ENCODE data around the gene DNAH11.
"Not testable (repeated sequence)": the region's sequence is repeated elsewhere in the genome, so short reads cannot be mapped to it uniquely, and the experiment has no call there.

The DNAH11 gene

GRCh38 chr7:21717323-21717722 lies 174.5 kb downstream of the DNAH11 start:
- no peak for DNase-seq

GRCh38 chr7:21718391-21718790 lies 175.6 kb downstream of the DNAH11 start:
- no peak for DNase-seq

GRCh38 chr7:21719846-21720245 lies 177.0 kb downstream of the DNAH11 start:
- DNase-seq, result no peak

GRCh38 chr7:21722371-21722770 lies 179.5 kb downstream of the DNAH11 start:
- DNase-seq, result no peak

- DNase-seq, result no peak
These were observed 181.7 kb downstream of the DNAH11 start for GRCh38 chr7:21724562-21724961.

- DNase-seq, result no peak
These were observed 187.6 kb downstream of the DNAH11 start for GRCh38 chr7:21730399-21730798.

GRCh38 chr7:21731977-21732376 lies 189.1 kb downstream of the DNAH11 start:
- no peak for DNase-seq

- not testable (repeated sequence) for DNase-seq
These were observed 190.1 kb downstream of the DNAH11 start for GRCh38 chr7:21732956-21733355.

- DNase-seq, result no peak
These were observed 191.0 kb downstream of the DNAH11 start for GRCh38 chr7:21733837-21734236.

- DNase-seq, result no peak
These were observed 200.7 kb downstream of the DNAH11 start for GRCh38 chr7:21743493-21743892.

- DNase-seq, result no peak
These were observed 204.1 kb downstream of the DNAH11 start for GRCh38 chr7:21746949-21747348.

GRCh38 chr7:21747806-21748205 lies 205.0 kb downstream of the DNAH11 start:
- no peak for DNase-seq

GRCh38 chr7:21749378-21749777 lies 206.5 kb downstream of the DNAH11 start:
- no peak for DNase-seq

GRCh38 chr7:21753071-21753470 lies 210.2 kb downstream of the DNAH11 start:
- DNase-seq, result no peak

- no peak for DNase-seq
These were observed 212.1 kb downstream of the DNAH11 start for GRCh38 chr7:21754963-21755362.

GRCh38 chr7:21757537-21758282 lies 214.9 kb downstream of the DNAH11 start:
- DNase-seq, result no peak

- DNase-seq, result no peak
These were observed 215.4 kb downstream of the DNAH11 start for GRCh38 chr7:21758286-21758685.

- DNase-seq, result no peak
These were observed 219.6 kb downstream of the DNAH11 start for GRCh38 chr7:21762469-21762868.

GRCh38 chr7:21763818-21764217 lies 221.0 kb downstream of the DNAH11 start:
- DNase-seq, result no peak

- no peak for DNase-seq
These were observed 223.4 kb downstream of the DNAH11 start for GRCh38 chr7:21766218-21766617.

GRCh38 chr7:21767300-21767900 lies 224.6 kb downstream of the DNAH11 start:
- peak in 2 of 14 donors; percentile 1 to 5 for DNase-seq

GRCh38 chr7:21768279-21768678 lies 225.4 kb downstream of the DNAH11 start:
- DNase-seq, result no peak

- DNase-seq, result peak in 1 of 14 donors; percentile 28
These were observed 228.4 kb downstream of the DNAH11 start for GRCh38 chr7:21771266-21771665.

GRCh38 chr7:21771906-21772610 lies 229.2 kb downstream of the DNAH11 start:
- DNase-seq, result peak in 4 of 14 donors; percentile 19 to 38 (median 22)

Measured in C1 segment of cervical spinal cord (tissue), 14 donors.